K562 (cell line): ENCODE results near the gene NEDD4L. TPM values are rescaled to one million over a fixed set of nuclear protein-coding genes. Genes with fewer than 3 reads are reported as not detected.

ENCODE experiments used
- ATAC-seq: fragments of 200-7000 bp; cut with Tn5 transposase; 3 replicates; pipeline ENCODE4 v1.9.1; 2020; ENCODE audit warnings: moderate library complexity
- BruUV-seq: library from RNA; stranded (reverse); fragments of 400-500 nt; replicated peaks from 2 replicates; lab custom pipeline; 2021; lab: Mats Ljungman, UMichigan
- CTCF ChIA-PET: fragments of 300-600 bp; formaldehyde crosslinking; extraction: SDS; loops from one replicate; lab custom pipeline; 2021; ENCODE audit warnings: low intra/inter-chr PET ratio; lab: Yijun Ruan, JAX
- POLR2A ChIA-PET: fragments of 300-600, 350-650 bp; sonication (Branson Sonifier 250); formaldehyde crosslinking; extraction: SDS; loops from one replicate; lab custom pipeline; 2021; ENCODE audit warnings: antibody characterized with exemption, inconsistent platforms; lab: Yijun Ruan, JAX
- DNase-seq, 4 experiments: peaks; one replicate each; pipeline versions ENCODE4 v3.0.0 to v3.0.0-alpha.2; 2011 to 2018; ENCODE audit warnings: low spot score in 3 of 4, mixed read lengths in 3 of 4; ENCODE audit errors: extremely low read depth in 1 of 4
- FAIRE-seq: peaks from 2 replicates; lab custom pipeline; 2011; peaks lifted over from hg19 to GRCh38; lab: Jason Lieb, UNC
- H2AFZ ChIP-seq: 2 replicates; pipeline ENCODE4 v1.6.0; 2011; ENCODE audit warnings: low read depth, low read length, control low read depth, inconsistent platforms
- H3K27ac ChIP-seq: fragments of 200-600 bp; 3 replicates; pipeline ENCODE4 v1.8.0; 2011; ENCODE audit warnings: low read depth, mild to moderate bottlenecking, control low read depth, inconsistent platforms, low read length, moderate library complexity, mixed read lengths; ENCODE audit errors: extremely low read depth
- H3K27me3 ChIP-seq, 2 experiments: fragments of 300-600 bp in 1 of 2; 2 replicates in 1 of 2; 3 replicates in 1 of 2; pipeline versions ENCODE4 v1.6.0 to v1.8.0; 2011; ENCODE audit warnings: inconsistent platforms in 2 of 2, low read length in 2 of 2, mild to moderate bottlenecking in 1 of 2, mixed read lengths in 1 of 2, moderate library complexity in 1 of 2; ENCODE audit not compliant: control insufficient read depth in 2 of 2, insufficient read depth in 2 of 2
- H3K36me3 ChIP-seq: fragments of 300-600 bp; 3 replicates; pipeline ENCODE4 v1.8.0; 2011; ENCODE audit warnings: mild to moderate bottlenecking, low read length, inconsistent platforms; ENCODE audit not compliant: control insufficient read depth, insufficient read depth
- H3K4me1 ChIP-seq, 2 experiments: fragments of 200-600 bp in 1 of 2; replicated peaks in 1 of 2; 2 replicates in 1 of 2; 3 replicates in 1 of 2; pipeline versions ENCODE4 v1.5.1 to v1.8.0; 2011; ENCODE audit warnings: inconsistent platforms in 2 of 2, low read length in 2 of 2, mild to moderate bottlenecking in 1 of 2, mixed read lengths in 1 of 2, moderate library complexity in 1 of 2; ENCODE audit not compliant: control insufficient read depth in 2 of 2, insufficient read depth in 2 of 2
- H3K4me2 ChIP-seq: 2 replicates; pipeline ENCODE4 v1.6.1; 2011; ENCODE audit warnings: low read length, control low read depth, inconsistent platforms, mixed read lengths; ENCODE audit not compliant: insufficient read depth
- H3K4me3 ChIP-seq: fragments of 200-600 bp; sonication (generic), shearing (Covaris generic); 2 replicates; pipeline ENCODE4 v1.5.1; 2016; ENCODE audit warnings: control low read depth, inconsistent platforms
- H3K79me2 ChIP-seq: fragments of 200-600 bp; 3 replicates; pipeline ENCODE4 v1.8.0; 2011; ENCODE audit warnings: low read length, inconsistent platforms; ENCODE audit not compliant: control insufficient read depth, insufficient read depth
- H3K9ac ChIP-seq, 2 experiments: 2 replicates each; pipeline versions ENCODE4 v1.6.0 to v1.6.1; 2011; ENCODE audit warnings: low read depth in 2 of 2, low read length in 2 of 2, control low read depth in 1 of 2, inconsistent platforms in 1 of 2, mild to moderate bottlenecking in 1 of 2, mixed read lengths in 1 of 2; ENCODE audit not compliant: insufficient read depth in 1 of 2
- H3K9me1 ChIP-seq: one replicate; pipeline ENCODE4 v1.6.0; 2011; ENCODE audit warnings: inconsistent platforms, mild to moderate bottlenecking, low read length, moderate library complexity; ENCODE audit not compliant: control insufficient read depth, insufficient read depth
- H3K9me3 ChIP-seq: replicated peaks from 2 replicates; pipeline ENCODE4 v1.5.1; 2011; ENCODE audit warnings: low read depth, low read length, inconsistent platforms; ENCODE audit not compliant: control insufficient read depth, insufficient read depth
- H4K20me1 ChIP-seq: replicated peaks from 2 replicates; pipeline ENCODE4 v1.6.1; 2011; ENCODE audit warnings: low read length, inconsistent platforms, mixed read lengths; ENCODE audit not compliant: control insufficient read depth, insufficient read depth
- ETV6 ChIP-seq, 3 experiments: fragments of 150-350 bp in 1 of 3; sonication (generic) in 1 of 3; formaldehyde crosslinking in 1 of 3; IDR thresholded peaks; 2 replicates each; pipeline versions ENCODE4 v1.6.1 to v1.8.0; 2014 to 2022; ENCODE audit warnings: borderline replicate concordance in 2 of 3, low read depth in 2 of 3, antibody characterized with exemption in 1 of 3, low read length in 1 of 3, mild to moderate bottlenecking in 1 of 3, missing genetic modification reagents in 1 of 3
- FOXJ2 ChIP-seq: fragments of 200-800 bp; sonication (Bioruptor generic); IDR thresholded peaks from 2 replicates; pipeline ENCODE4 v1.6.1; 2016; ENCODE audit warnings: missing genetic modification characterization, missing compliant biosample characterization
- IFI16 ChIP-seq: fragments of 250-450 bp; sonication (Bioruptor Pico); IDR thresholded peaks from 2 replicates; pipeline ENCODE4 v2.1.2; 2022; ENCODE audit warnings: mild to moderate bottlenecking, inconsistent platforms
- PTRF ChIP-seq: fragments of 450-650 bp; IDR thresholded peaks from 2 replicates; pipeline ENCODE4 v1.6.1; 2016; ENCODE audit warnings: mild to moderate bottlenecking, missing genetic modification characterization, missing compliant biosample characterization
- ZNF785 ChIP-seq: fragments of 250-450 bp; sonication (Bioruptor Pico); IDR thresholded peaks from 2 replicates; pipeline ENCODE4 v1.4.0; 2020; ENCODE audit warnings: mild to moderate bottlenecking
- WGBS: fragments of 100-300 bp; shearing (Covaris generic); methylation state at CpG from one replicate; pipeline ENCODE4 v1.1.6; 2016; ENCODE audit warnings: low coverage, mixed read lengths; ENCODE audit not compliant: insufficient coverage; ENCODE audit errors: missing lambda C conversion rate; 5-methylcytosine and 5-hydroxymethylcytosine counted together
- in situ Hi-C: fragments of 300-500 bp; cut with MboI; formaldehyde crosslinking; loops from 4 replicates; pipeline ENCODE4 v1.15.0; 2018; ENCODE audit warnings: inconsistent platforms, mixed read lengths
- intact Hi-C: fragments of 100-400 bp; cut with micrococcal nuclease; formaldehyde crosslinking; loops from 2 replicates; pipeline ENCODE4 v1.14.2; 2022
- polyA plus RNA-seq, 8 experiments: library from polyadenylated mRNA; depleted of rRNA in 4 of 8; stranded (reverse) in 5 of 8; unstranded in 3 of 8; fragments of >200 nt; fragmentation: Nextera tagmentation in 2 of 8; fragmentation: Illumina TruSeq in 1 of 8; extraction: Ambion mirVana in 2 of 8; extraction: Trizol in 1 of 8; gene quantifications; 2 replicates each; pipeline versions ENCODE4 v1.2.1 to v1.2.3, GENCODE V29; 2011 to 2014; ENCODE audit warnings: inconsistent platforms in 1 of 8, missing spikeins in 1 of 8
- total RNA-seq, 7 experiments: library from RNA; depleted of rRNA in 6 of 7; stranded (reverse); fragments of >200 nt in 6 of 7; fragmentation: Illumina TruSeq in 2 of 7; extraction: Trizol in 2 of 7; gene quantifications; 2 replicates each; pipeline versions ENCODE4 v1.2.1 to v1.2.3, GENCODE V29; 2011 to 2021; ENCODE audit warnings: low replicate concordance in 1 of 7
- TF ChIP-seq, protein P1 (sequence below), 2 experiments: IDR thresholded peaks in 1 of 2; conservative IDR thresholded peaks in 1 of 2; 2 replicates each; pipeline ENCODE4 v1.6.1; 2016; ENCODE audit warnings: low read depth in 2 of 2, mild to moderate bottlenecking in 1 of 2, missing compliant biosample characterization in 1 of 2, missing genetic modification characterization in 1 of 2, moderate library complexity in 1 of 2

The NEDD4L gene
- total and polyA plus RNA-seq, 9 of the 15 experiments (the other 6 are each of a cell fraction or from before 2014, with no cell fraction given) = 8.1 to 33.4 (median 19.9) TPM

DNA sequence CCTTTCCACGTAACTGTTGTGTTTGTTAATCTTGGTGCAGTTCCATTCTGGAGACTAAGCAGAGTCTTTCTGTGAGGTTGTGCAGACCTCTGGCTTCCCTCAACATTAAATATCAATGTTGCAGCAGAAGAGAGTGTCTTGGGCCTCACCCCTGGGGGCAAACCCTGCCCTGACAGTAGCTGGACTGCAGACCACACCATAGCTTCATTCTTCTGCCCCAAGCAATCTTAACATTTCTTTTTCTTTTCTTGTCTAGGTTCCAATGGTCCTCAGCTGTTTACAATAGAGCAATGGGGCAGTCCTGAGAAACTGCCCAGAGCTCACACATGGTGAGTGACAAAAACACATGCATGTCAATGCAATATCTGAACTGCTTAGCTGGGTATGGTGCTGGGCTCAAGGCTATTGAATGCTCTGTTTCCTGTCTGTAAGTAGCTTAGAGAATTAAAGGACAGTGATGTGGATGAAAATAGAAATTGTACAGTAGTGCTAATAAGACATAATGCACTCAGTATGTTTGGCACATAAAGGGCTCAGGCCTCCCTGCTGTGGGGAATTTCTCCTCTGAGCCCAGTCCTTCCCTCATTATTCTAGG is 347.3 kb downstream of the NEDD4L start (continued):
- TF ChIP-seq, protein P1, sequence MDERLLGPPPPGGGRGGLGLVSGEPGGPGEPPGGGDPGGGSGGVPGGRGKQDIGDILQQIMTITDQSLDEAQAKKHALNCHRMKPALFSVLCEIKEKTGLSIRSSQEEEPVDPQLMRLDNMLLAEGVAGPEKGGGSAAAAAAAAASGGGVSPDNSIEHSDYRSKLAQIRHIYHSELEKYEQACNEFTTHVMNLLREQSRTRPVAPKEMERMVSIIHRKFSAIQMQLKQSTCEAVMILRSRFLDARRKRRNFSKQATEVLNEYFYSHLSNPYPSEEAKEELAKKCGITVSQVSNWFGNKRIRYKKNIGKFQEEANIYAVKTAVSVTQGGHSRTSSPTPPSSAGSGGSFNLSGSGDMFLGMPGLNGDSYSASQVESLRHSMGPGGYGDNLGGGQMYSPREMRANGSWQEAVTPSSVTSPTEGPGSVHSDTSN (CRISPR knock-in tag; IDR thresholded peaks at IDR 0.05; ENCODE audit: low read depth) = no peak
- TF ChIP-seq, protein P1 (tag; conservative IDR thresholded peaks at IDR 0.05; ENCODE audit: low read depth) = no peak

DNA sequence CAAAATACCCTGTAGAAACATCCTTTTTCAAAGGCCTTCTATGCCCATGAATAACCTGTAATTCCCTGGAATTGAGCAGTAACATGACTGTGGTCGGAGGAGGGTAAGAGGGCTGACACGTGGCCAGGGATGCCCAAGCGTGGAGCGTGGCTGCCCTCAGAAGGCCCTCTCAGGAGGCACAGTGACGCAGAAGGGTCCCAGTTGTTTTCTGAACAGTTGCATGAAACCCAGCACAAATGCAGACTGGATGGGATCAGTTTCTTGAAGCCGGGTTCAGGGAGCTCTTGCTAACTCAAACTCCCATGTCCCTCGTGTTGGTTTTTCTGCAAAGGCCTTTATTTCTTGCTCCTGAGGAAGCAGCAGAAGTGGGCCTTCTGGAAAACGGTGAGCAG is 347.9 kb downstream of the NEDD4L start:
- CTCF ChIA-PET = no interaction called here
- Histone ChIP-seq H3K4me1 (no peaks in the 10 kb centered on the region), H3K79me2 (no peaks in the 10 kb centered on the region), H3K27me3 (no peaks in the 10 kb centered on the region), H3K4me3 (no peak overlapping the region), H3K9ac (no peak overlapping the region), H4K20me1 (no peaks in the 10 kb centered on the region), H3K27ac (no peak overlapping the region), H3K36me3 (peaks cover 29% of the 10 kb centered on the region; the same call in 2 of the 3 replicates), H3K9me3 (no peaks in the 10 kb centered on the region), H2AFZ (no peak overlapping the region), H3K4me2 (no peak overlapping the region), H3K9me1 (peaks cover 2% of the 10 kb centered on the region)
- intact Hi-C loops (no loop called here), in situ Hi-C loops (no loop called here)
- ATAC-seq (no peak), DNase-seq (no peak), FAIRE-seq (no peak)
- BruUV-seq = no TSS peak
- TF ChIP-seq IFI16 (CRISPR knock-in tag) = no peak
- TF ChIP-seq ETV6 (IDR thresholded peaks at IDR 0.05; ENCODE audit: borderline replicate concordance in 1 of 2, low read depth in 2 of 2, low read length in 1 of 2) = no peak
- TF ChIP-seq ETV6 (CRISPR knock-in tag; IDR thresholded peaks at IDR 0.05; ENCODE audit: borderline replicate concordance) = no peak
- TF ChIP-seq ZNF785 (CRISPR knock-in tag) = no peak
- no peak for TF ChIP-seq PTRF (tag)
- TF ChIP-seq FOXJ2 (tag) = no peak
- WGBS = 85% methylated on average over 6 of the region's 8 CpGs
- POLR2A ChIA-PET = interaction anchor here (1.0 kb wide), 1 partner anchor 18 kb away, joined by 4 read pairs; no protein-coding TSS in a partner anchor
